HG02938 (cell line): ENCODE measurements around the gene CHADL.
"Not testable (repeated sequence)": the region's sequence is repeated elsewhere in the genome, so short reads cannot be mapped to it uniquely, and the experiment has no call there.

Source experiments
- ATAC-seq: cut with Tn5 transposase; IDR thresholded peaks from one replicate; pipeline ENCODE4 v1.9.1; 2021; ENCODE audit warnings: mild to moderate bottlenecking, moderate library complexity; ENCODE audit not compliant: unreplicated experiment

Gene CHADL

DNA sequence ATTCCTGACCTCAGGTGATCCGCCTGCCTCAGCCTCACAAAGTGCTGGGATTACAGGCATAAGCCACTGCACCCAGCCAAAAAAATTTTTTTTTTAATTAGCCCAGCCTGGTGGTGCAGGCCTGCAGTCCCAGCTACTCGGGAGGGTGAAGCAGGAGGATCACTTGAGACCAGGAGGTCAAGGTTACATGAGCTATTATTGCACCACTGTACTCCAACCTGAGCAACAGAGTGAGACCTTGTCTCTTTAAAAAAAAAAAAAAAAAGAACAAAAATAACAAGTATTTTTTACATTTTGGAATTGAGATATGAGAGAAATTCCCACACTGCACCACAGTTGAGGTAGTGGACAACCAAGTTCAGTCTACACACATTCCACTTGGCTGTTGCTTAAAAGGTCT is 49.3 kb downstream of the CHADL start:
- ATAC-seq, result no peak

DNA sequence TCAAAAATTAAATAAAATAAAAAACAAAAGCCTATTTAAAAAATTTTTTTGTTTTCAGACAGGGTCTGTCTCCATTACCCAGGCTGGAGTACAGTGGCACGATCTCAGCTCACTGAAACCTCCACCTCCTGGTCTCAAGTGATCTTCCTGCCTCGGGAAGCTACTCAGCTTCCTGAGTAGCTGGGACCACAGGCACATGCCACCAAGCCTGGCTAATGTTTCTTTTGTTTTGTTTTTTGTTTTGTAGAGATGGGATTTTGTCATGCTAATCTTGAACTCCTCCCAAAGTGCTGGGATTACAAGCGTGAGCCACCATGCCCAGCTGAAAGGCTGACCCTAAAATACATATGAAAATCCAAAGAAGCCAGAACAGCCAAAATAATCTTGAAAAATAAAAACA is 56.1 kb downstream of the CHADL start:
- no peak for ATAC-seq

DNA sequence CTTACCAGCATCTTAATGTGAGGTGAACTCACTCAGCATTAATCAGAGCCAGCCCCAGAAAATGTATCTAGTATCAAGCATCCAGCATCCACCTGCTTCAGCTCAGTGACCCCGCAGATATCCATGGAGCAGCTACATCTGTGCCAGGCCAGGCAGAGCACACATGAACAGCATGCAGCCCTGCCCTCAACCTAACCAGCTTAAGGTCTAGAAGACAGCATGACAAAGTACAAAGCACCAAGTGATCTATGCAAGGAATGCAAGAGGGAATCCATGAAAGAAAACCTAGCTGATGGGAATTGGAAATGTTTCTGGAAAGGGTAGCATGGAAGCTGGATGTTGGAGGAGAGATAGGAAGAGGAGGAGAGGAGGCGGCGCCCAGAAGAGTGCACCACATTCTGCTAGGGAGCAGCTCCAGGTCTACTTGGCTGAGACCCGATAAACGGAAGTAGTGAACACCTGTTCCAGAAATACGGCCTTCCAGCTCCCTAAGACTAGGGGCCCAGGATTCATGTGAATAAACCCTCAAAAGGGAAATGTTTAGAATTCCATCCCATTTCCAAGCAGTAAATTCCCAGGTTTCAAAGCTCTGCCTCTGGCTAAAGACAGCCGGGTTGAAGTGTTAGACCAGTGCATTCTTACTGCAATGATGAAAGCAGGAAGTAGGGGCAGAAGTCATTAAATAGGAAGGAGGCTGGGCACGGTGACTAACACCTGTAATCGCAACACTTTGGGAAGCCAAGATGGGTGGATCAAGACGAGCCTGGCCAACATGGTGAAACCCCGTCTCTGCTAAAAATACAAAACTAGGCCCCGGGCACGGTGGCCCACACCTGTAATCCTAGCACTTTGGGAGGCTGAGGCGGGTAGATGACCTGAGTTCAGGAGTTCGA is 59.1 kb downstream of the CHADL start:
- ATAC-seq, result no peak

DNA sequence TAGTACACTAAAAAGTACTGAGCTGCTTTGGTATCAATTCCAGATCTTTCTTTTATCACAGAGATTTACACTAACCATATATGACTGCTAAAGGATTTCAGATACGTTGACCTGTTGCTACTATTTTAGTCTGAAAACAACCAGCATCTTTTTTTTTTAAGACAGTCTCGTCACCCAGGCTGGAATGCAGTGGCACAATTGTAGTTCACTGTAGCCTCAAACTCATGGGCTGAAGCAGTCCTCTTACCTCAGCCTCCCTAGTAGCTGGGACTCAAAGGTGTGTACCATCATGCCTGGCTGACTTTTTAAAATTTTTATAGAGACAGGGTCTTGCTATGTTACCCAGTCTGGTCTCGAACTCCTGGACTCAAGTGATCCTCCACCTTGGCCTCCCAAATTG is 59.8 kb downstream of the CHADL start:
- ATAC-seq, result no peak

DNA sequence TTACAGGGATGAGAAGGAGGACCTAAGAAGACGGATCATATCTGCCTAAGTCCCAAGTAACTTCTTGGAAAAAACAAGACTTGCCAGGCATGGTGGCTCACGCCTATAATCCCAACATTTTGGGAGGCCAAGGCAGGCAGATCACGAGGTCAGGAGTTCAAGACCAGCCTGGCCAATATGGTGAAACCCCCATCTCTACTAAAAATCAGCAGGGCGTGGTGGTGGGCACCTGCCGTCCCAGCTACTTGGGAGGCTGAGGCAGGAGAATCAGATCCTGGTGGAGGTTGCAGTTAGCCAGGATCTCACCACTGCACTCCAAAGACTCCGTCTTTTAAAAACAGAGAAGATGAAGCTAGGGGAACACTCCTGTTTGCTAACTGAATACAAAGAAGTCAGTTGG is 60.4 kb downstream of the CHADL start:
- ATAC-seq, result not testable (repeated sequence)
